Hepatocyte (in vitro differentiated cells): ENCODE results near the gene AAMDC.
A peak's percentile ranks its signal among the peaks of the same experiment; 100 is the strongest.

Experiments
- EZH2phosphoT487 ChIP-seq: fragments of 200-600 bp; sonication (generic); IDR thresholded peaks from one replicate; pipeline ENCODE4 v1.6.1; 2018; ENCODE audit warnings: antibody characterized with exemption, mild to moderate bottlenecking, low read depth, moderate library complexity; ENCODE audit not compliant: unreplicated experiment, severe bottlenecking
- TF ChIP-seq, protein P1 (sequence below): fragments of 200-600 bp; sonication (generic); IDR thresholded peaks from 2 replicates; pipeline ENCODE4 v1.5.1; 2016; ENCODE audit warnings: antibody characterized with exemption, mild to moderate bottlenecking; ENCODE audit not compliant: poor library complexity

GRCh38 chr11:77820565-77821348 lies at the start of gene AAMDC, which contains the start of gene RSF1:
- TF ChIP-seq, protein P1, sequence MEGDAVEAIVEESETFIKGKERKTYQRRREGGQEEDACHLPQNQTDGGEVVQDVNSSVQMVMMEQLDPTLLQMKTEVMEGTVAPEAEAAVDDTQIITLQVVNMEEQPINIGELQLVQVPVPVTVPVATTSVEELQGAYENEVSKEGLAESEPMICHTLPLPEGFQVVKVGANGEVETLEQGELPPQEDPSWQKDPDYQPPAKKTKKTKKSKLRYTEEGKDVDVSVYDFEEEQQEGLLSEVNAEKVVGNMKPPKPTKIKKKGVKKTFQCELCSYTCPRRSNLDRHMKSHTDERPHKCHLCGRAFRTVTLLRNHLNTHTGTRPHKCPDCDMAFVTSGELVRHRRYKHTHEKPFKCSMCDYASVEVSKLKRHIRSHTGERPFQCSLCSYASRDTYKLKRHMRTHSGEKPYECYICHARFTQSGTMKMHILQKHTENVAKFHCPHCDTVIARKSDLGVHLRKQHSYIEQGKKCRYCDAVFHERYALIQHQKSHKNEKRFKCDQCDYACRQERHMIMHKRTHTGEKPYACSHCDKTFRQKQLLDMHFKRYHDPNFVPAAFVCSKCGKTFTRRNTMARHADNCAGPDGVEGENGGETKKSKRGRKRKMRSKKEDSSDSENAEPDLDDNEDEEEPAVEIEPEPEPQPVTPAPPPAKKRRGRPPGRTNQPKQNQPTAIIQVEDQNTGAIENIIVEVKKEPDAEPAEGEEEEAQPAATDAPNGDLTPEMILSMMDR, result peak; percentile 85
- no peak for TF ChIP-seq EZH2phosphoT487
